HepG2 (cell line): ENCODE measurements around the gene AP3D1. TPM values are rescaled to one million over a fixed set of nuclear protein-coding genes. Genes with fewer than 3 reads are reported as not detected.

Experiments used
- CC2D1A ChIP-seq: sonication (generic); formaldehyde crosslinking; IDR thresholded peaks from 2 replicates; pipeline ENCODE4 v1.8.1; 2023; ENCODE audit warnings: mild to moderate bottlenecking, missing genetic modification reagents
- CHD2 ChIP-seq: IDR thresholded peaks from 2 replicates; pipeline ENCODE4 v1.6.1; 2011; ENCODE audit warnings: low read depth, low read length, improper control_type of control experiment
- FOXJ3 ChIP-seq: sonication (generic); formaldehyde crosslinking; IDR thresholded peaks from 2 replicates; pipeline ENCODE4 v1.4.0; 2020; ENCODE audit warnings: missing genetic modification reagents, mild to moderate bottlenecking, borderline replicate concordance
- KAT7 ChIP-seq: IDR thresholded peaks from 2 replicates; pipeline ENCODE4 v1.6.1; 2018; ENCODE audit warnings: borderline replicate concordance, missing compliant biosample characterization
- PRMT3 ChIP-seq: sonication (generic); formaldehyde crosslinking; IDR thresholded peaks from 2 replicates; pipeline ENCODE4 v1.8.1; 2022; ENCODE audit warnings: low read depth, mild to moderate bottlenecking, moderate library complexity, missing genetic modification reagents, borderline replicate concordance
- SMYD3 ChIP-seq: sonication (generic); formaldehyde crosslinking; IDR thresholded peaks from 2 replicates; pipeline ENCODE4 v1.8.1; 2023; ENCODE audit warnings: mild to moderate bottlenecking, missing genetic modification reagents
- YY1 ChIP-seq: IDR thresholded peaks from 2 replicates; pipeline ENCODE4 v1.6.1; 2011; ENCODE audit warnings: low read length, low read depth, moderate library complexity, mild to moderate bottlenecking; ENCODE audit not compliant: insufficient read depth, insufficient replicate concordance
- ZBTB38 ChIP-seq: sonication (generic); formaldehyde crosslinking; IDR thresholded peaks from 2 replicates; pipeline ENCODE4 v1.5.1; 2020; ENCODE audit warnings: mild to moderate bottlenecking, missing genetic modification reagents
- ZBTB40 ChIP-seq, 2 experiments: fragments of 450-650 bp in 1 of 2; sonication (generic) in 1 of 2; formaldehyde crosslinking in 1 of 2; IDR thresholded peaks; 2 replicates each; pipeline versions ENCODE4 v1.6.1 to v1.8.0; 2016 to 2022; ENCODE audit warnings: antibody characterized with exemption in 1 of 2, mild to moderate bottlenecking in 1 of 2, missing genetic modification reagents in 1 of 2
- ZFP37 ChIP-seq: sonication (generic); formaldehyde crosslinking; IDR thresholded peaks from 2 replicates; pipeline ENCODE4 v1.4.0; 2020; ENCODE audit warnings: missing genetic modification reagents, borderline replicate concordance
- ZNF446 ChIP-seq: sonication (generic); formaldehyde crosslinking; IDR thresholded peaks from 2 replicates; pipeline ENCODE4 v1.5.0; 2020; ENCODE audit warnings: mild to moderate bottlenecking, missing genetic modification reagents
- ZNF512B ChIP-seq: sonication (generic); formaldehyde crosslinking; IDR thresholded peaks from 2 replicates; pipeline ENCODE4 v1.5.1; 2020; ENCODE audit warnings: missing genetic modification reagents, mild to moderate bottlenecking, borderline replicate concordance
- ZNF800 ChIP-seq: sonication (generic); formaldehyde crosslinking; IDR thresholded peaks from 2 replicates; pipeline ENCODE4 v1.4.0; 2020; ENCODE audit warnings: missing genetic modification reagents
- polyA plus RNA-seq, 8 experiments: library from polyadenylated mRNA; depleted of rRNA in 3 of 8; stranded (reverse) in 7 of 8; unstranded in 1 of 8; fragments of >200 nt; fragmentation: Illumina TruSeq in 4 of 8; extraction: Trizol in 4 of 8; gene quantifications; 2 replicates each; pipeline versions ENCODE4 v1.2.1 to v1.2.3, GENCODE V29; 2011 to 2016; ENCODE audit warnings: low read depth in 4 of 8, missing spikeins in 1 of 8, mixed read lengths in 1 of 8; ENCODE audit not compliant: insufficient read depth in 1 of 8
- total RNA-seq, 5 experiments: library from RNA; depleted of rRNA; stranded (reverse); fragments of >200 nt; fragmentation: Illumina TruSeq; extraction: Trizol; gene quantifications; 2 replicates each; pipeline ENCODE4 v1.2.3, GENCODE V29; 2016; ENCODE audit warnings: low read depth in 1 of 5

The AP3D1 gene
- total and polyA plus RNA-seq, 2 of the 13 experiments (the other 11 are each of a cell fraction or from before 2014, with no cell fraction given), result 68.0 to 82.6 TPM

GRCh38 chr19:2166741-2167738 lies 15.7 kb upstream of the AP3D1 start (continued):
- no peak for TF ChIP-seq ZFP37 (CRISPR knock-in tag)
- no peak for TF ChIP-seq SMYD3 (CRISPR knock-in tag)
- TF ChIP-seq PRMT3 (CRISPR knock-in tag), result no peak
- TF ChIP-seq KAT7 (CRISPR knock-in tag), result no peak
- TF ChIP-seq ZBTB38 (CRISPR knock-in tag), result peak; percentile 71; the same call in 1 of the 2 replicates
- TF ChIP-seq CC2D1A, result no peak
- TF ChIP-seq CHD2, result no peak
- no peak for TF ChIP-seq YY1
- no peak for TF ChIP-seq ZNF512B (CRISPR knock-in tag)
- TF ChIP-seq ZBTB40 (IDR thresholded peaks at IDR 0.05), result no peak
- TF ChIP-seq ZBTB40 (CRISPR knock-in tag; IDR thresholded peaks at IDR 0.05), result peak; percentile 57; the same call in 1 of the 2 replicates
- TF ChIP-seq FOXJ3, result no peak
- 0 out of 2 replicates have a peak, but pooled peaks have one; percentile 63 for TF ChIP-seq ZNF800 (CRISPR knock-in tag)
- no peak for TF ChIP-seq ZNF446 (CRISPR knock-in tag)
